ENCODE results near the gene PCNT. TPM values are rescaled to one million over a fixed set of nuclear protein-coding genes. Genes with fewer than 3 reads are reported as not detected.

Gene PCNT
- total and polyA plus RNA-seq, 9 of the 15 experiments (the other 6 are each of a cell fraction or from before 2014, with no cell fraction given): 9.1 to 53.5 (median 31.3) TPM

GRCh38 chr21:46386734-46387088, 62.8 kb downstream of the PCNT start:
- H3K36me3 ChIP-seq (ENCODE audit: control insufficient read depth, insufficient read depth, low read length): peaks cover 66% of the 10 kb centered on the region; the same call in 2 of the 3 replicates
- WGBS (ENCODE audit: insufficient coverage, low coverage, missing lambda C conversion rate): 97% methylated on average over 13 of the region's 13 CpGs
- POLR2A ChIA-PET: interaction anchor here (0.6 kb wide), 1 partner anchor 20 kb away, joined by 3 read pairs; no protein-coding TSS in a partner anchor

More at GRCh38 chr21:46386734-46387088, 62.8 kb downstream of the PCNT start:
- in situ Hi-C loops (cut with MboI): no loop called here
- H3K4me3 ChIP-seq: no peak overlapping the region
- peaks cover 7% of the 10 kb centered on the region; the same call in 1 of the 2 replicates for H3K9me3 ChIP-seq (replicated peaks; ENCODE audit: control insufficient read depth, insufficient read depth, low read depth, low read length)
- intact Hi-C loops (cut with micrococcal nuclease): no loop called here
- no TSS peak for BruUV-seq (replicated peaks)
- TF ChIP-seq ZKSCAN1 (IDR thresholded peaks at IDR 0.05; ENCODE audit: low read depth, low read length) (no peak), RBM39 (optimal IDR thresholded peaks at IDR 0.05; ENCODE audit: low read depth, low read length) (no peak), PML (IDR thresholded peaks at IDR 0.05; ENCODE audit: low read length) (no peak), MLX (CRISPR knock-in tag; conservative IDR thresholded peaks at IDR 0.05) (no peak), GATA2 (CRISPR knock-in tag; IDR thresholded peaks at IDR 0.05) (no peak), NCOA6 (IDR thresholded peaks at IDR 0.05) (no peak), POLR2A (conservative IDR thresholded peaks at IDR 0.05) (no peak), FOXK2 (conservative IDR thresholded peaks at IDR 0.05 in 1 of 2, IDR thresholded peaks at IDR 0.05 in 1 of 2; ENCODE audit: low read depth in 2 of 2) (no peak), SRSF7 (optimal IDR thresholded peaks at IDR 0.05; ENCODE audit: low read depth, low read length) (no peak), TRIM28 (IDR thresholded peaks at IDR 0.05) (no peak), NFIC (IDR thresholded peaks at IDR 0.05) (no peak), KDM1A (IDR thresholded peaks at IDR 0.05) (no peak), PHF8 (IDR thresholded peaks at IDR 0.05; ENCODE audit: borderline replicate concordance, low read length) (no peak), XRCC4 (IDR thresholded peaks at IDR 0.05; ENCODE audit: extremely low read depth, insufficient read depth, insufficient read length) (no peak), SMARCB1 (IDR thresholded peaks at IDR 0.05; ENCODE audit: insufficient read length, low read depth) (no peak)
- H4K20me1 ChIP-seq (replicated peaks; ENCODE audit: control insufficient read depth, insufficient read depth, low read length): no peaks in the 10 kb centered on the region
- no peak overlapping the region for H3K27ac ChIP-seq (ENCODE audit: extremely low read depth, low read depth, low read length)
- no peak for FAIRE-seq
- ATAC-seq: no peak
- H3K9me1 ChIP-seq (ENCODE audit: control insufficient read depth, insufficient read depth, low read length): no peaks in the 10 kb centered on the region
- H3K4me2 ChIP-seq (ENCODE audit: insufficient read depth, low read length): no peak overlapping the region
- H3K9ac ChIP-seq (ENCODE audit: insufficient read depth in 1 of 2, low read depth in 2 of 2, low read length in 2 of 2): peak overlapping the region in 1 of 2 experiments; percentile 56; a peak in 2 of 4 replicates
- no peak overlapping the region for H2AFZ ChIP-seq (ENCODE audit: low read depth, low read length)
- H3K4me1 ChIP-seq (replicated peaks in 1 of 2; ENCODE audit: control insufficient read depth in 2 of 2, insufficient read depth in 2 of 2, low read length in 2 of 2): peaks cover 0 to 18% of the 10 kb centered on the region in 2 experiments; a peak in 1 of 5 replicates
- no peaks in the 10 kb centered on the region for H3K27me3 ChIP-seq (ENCODE audit: control insufficient read depth in 2 of 2, insufficient read depth in 2 of 2, low read length in 2 of 2)
- CTCF ChIA-PET (ENCODE audit: low intra/inter-chr PET ratio): no interaction called here
- no peak for DNase-seq (ENCODE audit: extremely low read depth in 1 of 4, low spot score in 3 of 4)
- peaks cover 8% of the 10 kb centered on the region for H3K79me2 ChIP-seq (ENCODE audit: control insufficient read depth, insufficient read depth, low read length)
